Measurements from ENCODE around the gene BPIFB6.

The BPIFB6 gene

DNA sequence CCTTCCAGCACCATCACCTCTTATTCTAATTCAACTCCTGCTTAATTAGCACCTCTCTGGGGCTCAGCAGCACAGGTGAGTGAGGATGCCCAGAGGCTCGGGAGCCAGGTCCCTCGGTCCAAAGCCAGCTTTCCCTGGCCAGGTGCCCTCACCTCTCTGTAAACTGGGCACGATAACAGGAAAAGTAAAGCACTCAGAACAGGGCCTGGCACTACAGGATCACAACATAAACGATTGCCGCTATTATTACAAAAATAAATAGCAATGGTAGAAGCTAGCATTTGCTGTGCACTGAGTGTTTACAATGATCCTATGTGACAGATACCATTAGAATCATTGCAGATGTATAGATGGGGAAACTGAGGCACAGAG is 21.3 kb upstream of the BPIFB6 start:
- no peak for TF ChIP-seq CTCF (IDR thresholded peaks at IDR 0.05)

GRCh38 chr20:33010674-33011449 is 20.6 kb upstream of the BPIFB6 start:
- TF ChIP-seq CTCF (IDR thresholded peaks at IDR 0.05), result no peak

GRCh38 chr20:33012327-33013189 is 18.9 kb upstream of the BPIFB6 start:
- TF ChIP-seq CTCF (IDR thresholded peaks at IDR 0.05), result no peak

DNA sequence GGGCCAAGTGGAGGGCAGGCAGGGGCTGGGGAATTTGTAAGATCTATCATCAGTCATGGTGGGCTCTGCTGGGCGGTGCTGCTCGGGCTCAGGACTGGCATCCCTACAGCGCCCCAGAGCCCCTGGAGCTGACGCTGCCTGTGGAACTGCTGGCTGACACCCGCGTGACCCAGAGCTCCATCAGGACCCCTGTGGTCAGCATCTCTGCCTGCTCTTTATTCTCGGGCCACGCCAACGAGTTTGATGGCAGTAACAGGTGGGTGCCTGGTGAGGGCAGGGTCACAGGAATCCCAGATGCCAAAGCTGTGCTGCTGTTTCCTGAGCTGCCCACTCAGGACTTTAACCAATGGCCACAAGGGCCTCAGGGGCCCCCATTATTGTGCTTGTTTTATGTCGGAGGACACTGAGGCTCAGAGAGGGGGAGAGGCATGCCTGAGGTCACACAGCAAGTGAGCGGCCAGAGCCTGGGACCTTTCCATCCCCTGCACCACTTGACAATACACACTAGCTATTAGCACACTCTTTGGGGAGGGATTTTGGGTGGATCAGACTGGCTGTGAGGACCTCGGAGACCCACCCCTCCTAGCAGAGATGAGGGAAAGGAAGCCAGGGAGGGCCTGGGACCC is 17.6 kb upstream of the BPIFB6 start:
- no peak for TF ChIP-seq CTCF (IDR thresholded peaks at IDR 0.05)

GRCh38 chr20:33014336-33015113 is 16.9 kb upstream of the BPIFB6 start:
- no peak for TF ChIP-seq CTCF (IDR thresholded peaks at IDR 0.05)

DNA sequence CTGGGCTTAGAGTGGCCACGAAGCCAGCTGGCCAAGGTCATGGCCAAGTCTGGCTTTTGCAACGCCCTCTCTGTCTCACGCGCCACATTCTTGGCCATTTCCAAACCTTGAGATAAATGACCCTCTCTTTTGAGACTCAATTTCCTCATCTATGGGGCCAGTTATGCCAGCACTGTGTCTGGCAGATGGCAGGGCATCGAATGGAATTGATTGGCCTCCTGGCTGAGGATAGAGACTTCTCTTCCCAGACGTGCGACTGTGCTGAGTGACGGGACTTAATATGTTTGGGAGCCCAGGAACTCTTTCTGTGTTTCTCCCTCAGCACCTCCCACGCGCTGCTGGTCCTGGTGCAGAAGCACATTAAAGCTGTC is 16.3 kb upstream of the BPIFB6 start:
- no peak for TF ChIP-seq CTCF (IDR thresholded peaks at IDR 0.05)
